NT2/D1 (cell line): ENCODE measurements around the gene TKTL1.

Experiments used
- DNase-seq: peaks from one replicate; pipeline ENCODE4 v3.0.0-alpha.2; 2011; ENCODE audit warnings: low read depth, low spot score
- H3K27me3 ChIP-seq: 2 replicates; pipeline ENCODE4 v1.6.0; 2011; ENCODE audit warnings: mild to moderate bottlenecking; ENCODE audit not compliant: insufficient read length, insufficient read depth
- H3K36me3 ChIP-seq: 2 replicates; pipeline ENCODE4 v1.6.1; 2011; ENCODE audit warnings: mild to moderate bottlenecking, low read length, mixed read lengths; ENCODE audit not compliant: insufficient read depth, insufficient read length
- H3K4me1 ChIP-seq: 2 replicates; pipeline ENCODE4 v1.5.1; 2011; ENCODE audit not compliant: insufficient read depth, insufficient read length
- H3K4me3 ChIP-seq: 2 replicates; pipeline ENCODE4 v1.5.1; 2011; ENCODE audit warnings: low read depth; ENCODE audit not compliant: insufficient read length
- H3K9ac ChIP-seq: 2 replicates; pipeline ENCODE4 v1.6.0; 2011; ENCODE audit warnings: low read depth; ENCODE audit not compliant: insufficient read length
- H3K9me3 ChIP-seq: 2 replicates; pipeline ENCODE4 v1.5.1; 2011; ENCODE audit warnings: mild to moderate bottlenecking, low read length; ENCODE audit not compliant: insufficient read depth
- SUZ12 ChIP-seq: IDR thresholded peaks from 2 replicates; pipeline ENCODE4 v1.6.1; 2011; ENCODE audit not compliant: insufficient read length, insufficient read depth; ENCODE audit errors: extremely low read depth
- YY1 ChIP-seq: IDR thresholded peaks from 2 replicates; pipeline ENCODE4 v1.6.1; 2011; ENCODE audit not compliant: insufficient read length, insufficient read depth
- ZNF274 ChIP-seq: IDR thresholded peaks from 2 replicates; pipeline ENCODE4 v1.6.1; 2011; ENCODE audit warnings: mild to moderate bottlenecking, low read depth, low read length

TKTL1 gene

GRCh38 chrX:154350429-154351182, 55.0 kb downstream of the TKTL1 start:
- peaks cover 70% of the 10 kb centered on the region for H3K36me3 ChIP-seq
- DNase-seq: no peak
- no peak overlapping the region for H3K9ac ChIP-seq
- no peaks in the 10 kb centered on the region for H3K9me3 ChIP-seq
- no peaks in the 10 kb centered on the region for H3K4me1 ChIP-seq
- TF ChIP-seq SUZ12 (no peak), YY1 (no peak)
- H3K4me3 ChIP-seq: no peak overlapping the region
- H3K27me3 ChIP-seq: no peaks in the 10 kb centered on the region

- H3K9ac ChIP-seq: no peak overlapping the region
- H3K4me1 ChIP-seq: no peaks in the 10 kb centered on the region
- TF ChIP-seq ZNF274: no peak
- TF ChIP-seq SUZ12: no peak
- no peak for TF ChIP-seq YY1
- H3K4me3 ChIP-seq: no peak overlapping the region
- no peaks in the 10 kb centered on the region for H3K27me3 ChIP-seq
- H3K9me3 ChIP-seq: no peaks in the 10 kb centered on the region
- H3K36me3 ChIP-seq: peaks cover 76% of the 10 kb centered on the region
- no peak for DNase-seq
Observed at GRCh38 chrX:154351183-154352011, 55.8 kb downstream of the TKTL1 start.

- no peak for TF ChIP-seq YY1
- TF ChIP-seq SUZ12: no peak
- TF ChIP-seq ZNF274: no peak
- no peaks in the 10 kb centered on the region for H3K27me3 ChIP-seq
- no peak for DNase-seq
- H3K9me3 ChIP-seq: no peaks in the 10 kb centered on the region
- H3K4me1 ChIP-seq: no peaks in the 10 kb centered on the region
- H3K9ac ChIP-seq: no peak overlapping the region
- H3K4me3 ChIP-seq: no peak overlapping the region
- peaks cover 82% of the 10 kb centered on the region for H3K36me3 ChIP-seq
Observed at GRCh38 chrX:154352012-154352401, 56.4 kb downstream of the TKTL1 start.

- no peak for TF ChIP-seq SUZ12
- TF ChIP-seq ZNF274: no peak
- no peak for TF ChIP-seq YY1
- H3K4me1 ChIP-seq: no peaks in the 10 kb centered on the region
- peaks cover 87% of the 10 kb centered on the region for H3K36me3 ChIP-seq
Observed at GRCh38 chrX:154352466-154352865, 56.9 kb downstream of the TKTL1 start.

GRCh38 chrX:154353172-154353843, 57.7 kb downstream of the TKTL1 start:
- peaks cover 95% of the 10 kb centered on the region for H3K36me3 ChIP-seq
- H3K4me3 ChIP-seq: no peak overlapping the region
- TF ChIP-seq ZNF274: no peak
- no peak for TF ChIP-seq SUZ12
- no peak for TF ChIP-seq YY1
- no peak for DNase-seq
- no peaks in the 10 kb centered on the region for H3K4me1 ChIP-seq
- H3K9ac ChIP-seq: no peak overlapping the region
- H3K9me3 ChIP-seq: no peaks in the 10 kb centered on the region
- no peaks in the 10 kb centered on the region for H3K27me3 ChIP-seq

More at GRCh38 chrX:154352466-154352865, 56.9 kb downstream of the TKTL1 start:
- no peak for DNase-seq
- Histone ChIP-seq H3K9ac (no peak overlapping the region), H3K4me3 (no peak overlapping the region), H3K27me3 (no peaks in the 10 kb centered on the region), H3K9me3 (no peaks in the 10 kb centered on the region)

- no peak for TF ChIP-seq YY1
- no peak for TF ChIP-seq ZNF274
- no peak for DNase-seq
- H3K9ac ChIP-seq: no peak overlapping the region
- no peak overlapping the region for H3K4me3 ChIP-seq
- peaks cover 98% of the 10 kb centered on the region for H3K36me3 ChIP-seq
- no peaks in the 10 kb centered on the region for H3K9me3 ChIP-seq
- no peaks in the 10 kb centered on the region for H3K4me1 ChIP-seq
- H3K27me3 ChIP-seq: no peaks in the 10 kb centered on the region
Observed at GRCh38 chrX:154354013-154354412, 58.4 kb downstream of the TKTL1 start.

- TF ChIP-seq SUZ12: no peak
- no peak for TF ChIP-seq ZNF274
- no peak for TF ChIP-seq YY1
- no peak for DNase-seq
- H3K36me3 ChIP-seq: peaks cover 98% of the 10 kb centered on the region
- no peak overlapping the region for H3K4me3 ChIP-seq
- H3K9ac ChIP-seq: no peak overlapping the region
- no peaks in the 10 kb centered on the region for H3K27me3 ChIP-seq
- H3K4me1 ChIP-seq: no peaks in the 10 kb centered on the region
- no peaks in the 10 kb centered on the region for H3K9me3 ChIP-seq
Observed at GRCh38 chrX:154354516-154354915, 58.9 kb downstream of the TKTL1 start.
